Parathyroid adenoma (tissue), 2 donors: ENCODE measurements around the gene PRKACA.
A peak's percentile ranks its signal among the peaks of the same experiment; 100 is the strongest.

Experiments
- H2AFZ ChIP-seq: fragments of 300-600 bp; sonication (generic); one replicate; pipeline ENCODE4 v1.7.0; 2017; ENCODE audit warnings: antibody characterized with exemption, mild to moderate bottlenecking
- H3K27ac ChIP-seq: fragments of 300-600 bp; sonication (generic); one replicate; pipeline ENCODE4 v1.7.0; 2017
- H3K27me3 ChIP-seq: fragments of 300-600 bp; sonication (generic); one replicate; pipeline ENCODE4 v1.7.0; 2017; ENCODE audit warnings: low read length; ENCODE audit not compliant: control insufficient read depth, insufficient read depth
- H3K36me3 ChIP-seq: fragments of 300-600 bp; sonication (generic); one replicate; pipeline ENCODE4 v1.7.0; 2017; ENCODE audit warnings: low read length; ENCODE audit not compliant: control insufficient read depth, insufficient read depth
- H3K4me1 ChIP-seq: fragments of 300-600 bp; sonication (generic); one replicate; pipeline ENCODE4 v1.7.0; 2017; ENCODE audit warnings: control low read depth
- H3K4me2 ChIP-seq: fragments of 300-600 bp; sonication (generic); one replicate; pipeline ENCODE4 v1.7.0; 2017; ENCODE audit warnings: low read length
- H3K4me3 ChIP-seq: fragments of 300-600 bp; sonication (generic); one replicate; pipeline ENCODE4 v1.7.0; 2017; ENCODE audit warnings: low read depth, low read length
- H3K79me2 ChIP-seq: fragments of 300-600 bp; sonication (generic); one replicate; pipeline ENCODE4 v1.7.0; 2017; ENCODE audit warnings: control low read depth
- H3K9ac ChIP-seq: fragments of 300-600 bp; sonication (generic); one replicate; pipeline ENCODE4 v1.7.0; 2017; ENCODE audit warnings: mild to moderate bottlenecking
- H3K9me3 ChIP-seq: fragments of 300-600 bp; sonication (generic); one replicate; pipeline ENCODE4 v1.7.0; 2017; ENCODE audit warnings: low read length; ENCODE audit not compliant: control insufficient read depth
- CTCF ChIP-seq: fragments of 300-600 bp; sonication (generic); IDR thresholded peaks from one replicate; pipeline ENCODE4 v1.7.0; 2017; ENCODE audit warnings: antibody characterized with exemption, mild to moderate bottlenecking
- donor health status: primary hyperparathyroidism.

PRKACA gene

GRCh38 chr19:14142262-14143190 lies 25.0 kb upstream of the PRKACA start:
- no peaks in the 10 kb centered on the region for H3K9me3 ChIP-seq
- TF ChIP-seq CTCF = no peak
- H3K4me1 ChIP-seq = no peaks in the 10 kb centered on the region
- no peak overlapping the region for H2AFZ ChIP-seq
- H3K9ac ChIP-seq = no peak overlapping the region
- H3K27me3 ChIP-seq = no peaks in the 10 kb centered on the region
- H3K79me2 ChIP-seq = no peaks in the 10 kb centered on the region
- no peak overlapping the region for H3K4me2 ChIP-seq
- no peak overlapping the region for H3K4me3 ChIP-seq
- H3K36me3 ChIP-seq = no peaks in the 10 kb centered on the region
- H3K27ac ChIP-seq = no peak overlapping the region

GRCh38 chr19:14141041-14141440 lies 23.5 kb upstream of the PRKACA start:
- H3K79me2 ChIP-seq = no peaks in the 10 kb centered on the region
- no peaks in the 10 kb centered on the region for H3K9me3 ChIP-seq
- H3K4me2 ChIP-seq = no peak overlapping the region
- no peak overlapping the region for H3K9ac ChIP-seq
- no peak overlapping the region for H3K27ac ChIP-seq
- no peak overlapping the region for H3K4me3 ChIP-seq
- H3K36me3 ChIP-seq = no peaks in the 10 kb centered on the region
- H3K27me3 ChIP-seq = no peaks in the 10 kb centered on the region
- no peaks in the 10 kb centered on the region for H3K4me1 ChIP-seq
- no peak overlapping the region for H2AFZ ChIP-seq
- no peak for TF ChIP-seq CTCF

- Histone ChIP-seq H3K4me2 (no peak overlapping the region), H3K27ac (no peak overlapping the region), H3K9me3 (no peaks in the 10 kb centered on the region), H3K27me3 (no peaks in the 10 kb centered on the region), H3K36me3 (no peaks in the 10 kb centered on the region), H3K4me1 (no peaks in the 10 kb centered on the region), H3K4me3 (no peak overlapping the region), H3K9ac (no peak overlapping the region), H3K79me2 (no peaks in the 10 kb centered on the region), H2AFZ (no peak overlapping the region)
- TF ChIP-seq CTCF = no peak
These were observed 22.4 kb upstream of the PRKACA start for GRCh38 chr19:14139944-14140343.

- H3K4me1 ChIP-seq = no peaks in the 10 kb centered on the region
- H3K36me3 ChIP-seq = no peaks in the 10 kb centered on the region
- no peaks in the 10 kb centered on the region for H3K27me3 ChIP-seq
- no peak overlapping the region for H3K9ac ChIP-seq
- TF ChIP-seq CTCF = no peak
- H3K4me3 ChIP-seq = no peak overlapping the region
- no peak overlapping the region for H3K4me2 ChIP-seq
- H3K27ac ChIP-seq = peak overlapping the region; percentile 6
- H3K9me3 ChIP-seq = no peaks in the 10 kb centered on the region
- no peaks in the 10 kb centered on the region for H3K79me2 ChIP-seq
- H2AFZ ChIP-seq = peak overlapping the region; percentile 38
These were observed 21.2 kb upstream of the PRKACA start for GRCh38 chr19:14138576-14139265.
